Ovary (tissue), 9 donors: ENCODE measurements around the gene RYR1. TPM values are rescaled to one million over a fixed set of nuclear protein-coding genes. Genes with fewer than 3 reads are reported as not detected.

Source experiments
- DNase-seq, 5 donors: peaks; one replicate each; pipeline ENCODE4 v3.0.0-alpha.2; 2019 to 2020
- H3K27ac ChIP-seq, 2 donors: fragments of 200-600 bp; one replicate each; pipeline versions ENCODE4 v1.5.1 to v1.8.0; 2019 to 2022
- H3K27me3 ChIP-seq: fragments of 200-600 bp; one replicate; pipeline ENCODE4 v1.8.0; 2022
- H3K36me3 ChIP-seq: fragments of 200-600 bp; sonication (generic); one replicate; pipeline ENCODE4 v1.5.1; 2019
- H3K4me1 ChIP-seq: one replicate; pipeline ENCODE4 v1.8.1; 2013; ENCODE audit warnings: mild to moderate bottlenecking, moderate library complexity; ENCODE audit not compliant: insufficient read depth
- H3K4me3 ChIP-seq: fragments of 200-600 bp; sonication (generic); one replicate; pipeline ENCODE4 v1.5.1; 2017
- H3K9me3 ChIP-seq, 2 donors: fragments of 200-600 bp in 1 of 2; sonication (generic) in 1 of 2; one replicate each; pipeline versions ENCODE4 v1.5.1 to v1.8.1; 2013 to 2019; ENCODE audit warnings: mild to moderate bottlenecking in 1 of 2, moderate library complexity in 1 of 2
- CTCF ChIP-seq, 3 donors: fragments of 450-650 bp in 2 of 3; fragments of 200-600 bp in 1 of 3; IDR thresholded peaks; one replicate each; pipeline versions ENCODE4 v1.5.1 to v1.8.0; 2016 to 2022; ENCODE audit warnings: antibody characterized with exemption in 3 of 3, mild to moderate bottlenecking in 1 of 3
- EP300 ChIP-seq: sonication (generic); formaldehyde crosslinking; IDR thresholded peaks from one replicate; pipeline ENCODE4 v1.6.1; 2017; ENCODE audit warnings: antibody characterized with exemption
- POLR2A ChIP-seq: fragments of 450-650 bp; IDR thresholded peaks from one replicate; pipeline ENCODE4 v1.6.1; 2017; ENCODE audit warnings: antibody characterized with exemption, mild to moderate bottlenecking, moderate library complexity
- WGBS, 3 donors: extraction: QIAGEN DNeasy Blood & Tissue Kit in 1 of 3; methylation state at CpG; one replicate each; pipeline versions ENCODE4 v1.1.5 to v1.1.7; 2013 to 2017; 5-methylcytosine and 5-hydroxymethylcytosine counted together
- intact Hi-C, 4 donors: fragments of 100-400 bp; cut with DNase I; formaldehyde crosslinking; loops; one replicate each; pipeline versions ENCODE4 v1.11.0 to v1.15.1; 2022 to 2023
- polyA plus RNA-seq, 2 donors: library from polyadenylated mRNA; stranded (reverse); fragments of 200-250 nt in 1 of 2; fragments of 350-450 nt in 1 of 2; fragmentation: Illumina TruSeq in 1 of 2; extraction: RNeasy Lipid Tissue Mini Kit (QIAGEN cat#74804) in 1 of 2; gene quantifications; one replicate each; pipeline ENCODE4 v1.2.3, GENCODE V29; 2013 to 2014
- total RNA-seq, 7 donors: library from RNA; depleted of rRNA in 2 of 7; stranded (reverse); fragments of >200 nt in 2 of 7; fragmentation: NEBNext Ultra II Directional in 3 of 7; extraction: Animal tissue kit (Norgen Biotek cat#: 25700) in 3 of 7; gene quantifications; one replicate each; pipeline versions ENCODE4 v1.1.0 to v1.2.4, GENCODE V29; 2016 to 2023
- donor health status: DM: no; HTN: no; CAD: no; lungs with moderate emphysema.
- donor health status: DM: no; HTN: no; CAD: no.
- donor health status: Bipolar disorder and iron deficiency.
- donor health status: DM: yes; HTN: yes; CAD: no.
- donor health status: DM: no; HTN: no; CAD: no.
- donor health status: DM: yes; HTN: yes; CAD: no.

Gene RYR1
- total and polyA plus RNA-seq, 9 donors, result 0.57 to 2.6 (median 1.0) TPM

GRCh38 chr19:38502410-38503076 is 69.1 kb downstream of the RYR1 start:
- no peaks in the 10 kb centered on the region for H3K36me3 ChIP-seq
- no peak overlapping the region for H3K27ac ChIP-seq
- H3K9me3 ChIP-seq, result no peaks in the 10 kb centered on the region
- no peak overlapping the region for H3K4me3 ChIP-seq
- intact Hi-C loops, result no loop called here
- no peaks in the 10 kb centered on the region for H3K27me3 ChIP-seq
- DNase-seq, result no peak
- TF ChIP-seq EP300, result no peak
- TF ChIP-seq POLR2A, result no peak
- TF ChIP-seq CTCF (IDR thresholded peaks at IDR 0.05), result no peak
- H3K4me1 ChIP-seq, result peaks cover 4% of the 10 kb centered on the region
- 93% methylated on average over 41 of the region's 41 CpGs for WGBS, 3 donors

GRCh38 chr19:38503077-38503410 is 69.6 kb downstream of the RYR1 start:
- WGBS, 3 donors, result 80 to 84% (median 81%) methylated on average over 4 of the region's 4 CpGs

GRCh38 chr19:38505958-38506357 is 72.5 kb downstream of the RYR1 start:
- Histone ChIP-seq H3K4me1 (peaks cover 2% of the 10 kb centered on the region), H3K27ac (no peak overlapping the region), H3K9me3 (no peaks in the 10 kb centered on the region), H3K4me3 (no peak overlapping the region), H3K27me3 (no peaks in the 10 kb centered on the region), H3K36me3 (no peaks in the 10 kb centered on the region)
- 62 to 67% (median 64%) methylated on average over 3 of the region's 3 CpGs for WGBS, 3 donors
- intact Hi-C loops, result no loop called here
- DNase-seq, result no peak
- TF ChIP-seq POLR2A, result no peak
- TF ChIP-seq EP300, result no peak
- TF ChIP-seq CTCF (IDR thresholded peaks at IDR 0.05), result no peak

More at GRCh38 chr19:38503077-38503410, 69.6 kb downstream of the RYR1 start:
- Histone ChIP-seq H3K4me1 (peaks cover 2% of the 10 kb centered on the region), H3K4me3 (no peak overlapping the region), H3K27me3 (no peaks in the 10 kb centered on the region), H3K27ac (no peak overlapping the region), H3K36me3 (no peaks in the 10 kb centered on the region), H3K9me3 (no peaks in the 10 kb centered on the region)
- DNase-seq, result no peak
- TF ChIP-seq EP300, result no peak
- no peak for TF ChIP-seq CTCF (IDR thresholded peaks at IDR 0.05)
- TF ChIP-seq POLR2A, result no peak
- intact Hi-C loops, result no loop called here

GRCh38 chr19:38506375-38506722 is 72.9 kb downstream of the RYR1 start:
- H3K9me3 ChIP-seq, result no peaks in the 10 kb centered on the region
- H3K4me3 ChIP-seq, result no peak overlapping the region
- intact Hi-C loops, result no loop called here
- no peak for TF ChIP-seq POLR2A
- no peak for TF ChIP-seq CTCF (IDR thresholded peaks at IDR 0.05)
- no peak for TF ChIP-seq EP300
- WGBS, 3 donors, result 61 to 79% (median 77%) methylated on average over 11 of the region's 11 CpGs
- H3K27me3 ChIP-seq, result no peaks in the 10 kb centered on the region
- no peak for DNase-seq
- H3K36me3 ChIP-seq, result no peaks in the 10 kb centered on the region
- H3K27ac ChIP-seq, result no peak overlapping the region
- H3K4me1 ChIP-seq, result peaks cover 2% of the 10 kb centered on the region
